Fibroblast of lung (primary cell): ENCODE measurements around the gene KLRK1. TPM values are rescaled to one million over a fixed set of nuclear protein-coding genes. Genes with fewer than 3 reads are reported as not detected.
"Not testable (repeated sequence)": the region's sequence is repeated elsewhere in the genome, so short reads cannot be mapped to it uniquely, and the experiment has no call there.

Experiments
- DNase-seq, 2 donors: peaks; one replicate each; pipeline versions ENCODE4 v3.0.0 to v3.0.0-alpha.2; 2010; ENCODE audit warnings: low read depth in 2 of 2
- H2AFZ ChIP-seq: 2 replicates; pipeline ENCODE4 v1.5.1; 2012; ENCODE audit warnings: low read length, control low read depth, inconsistent platforms
- H3K27ac ChIP-seq: 2 replicates; pipeline ENCODE4 v1.5.1; 2011; ENCODE audit warnings: low read length, control low read depth; ENCODE audit not compliant: insufficient read depth
- H3K27me3 ChIP-seq: 2 replicates; pipeline ENCODE4 v1.5.1; 2011; ENCODE audit warnings: mild to moderate bottlenecking, low read length; ENCODE audit not compliant: control insufficient read depth, insufficient read depth
- H3K36me3 ChIP-seq: 2 replicates; pipeline ENCODE4 v1.5.1; 2011; ENCODE audit warnings: low read length; ENCODE audit not compliant: control insufficient read depth, insufficient read depth
- H3K4me1 ChIP-seq: 2 replicates; pipeline ENCODE4 v1.5.1; 2011; ENCODE audit warnings: low read length; ENCODE audit not compliant: control insufficient read depth, insufficient read depth; ENCODE audit errors: extremely low read depth
- H3K4me2 ChIP-seq: 2 replicates; pipeline ENCODE4 v1.5.1; 2011; ENCODE audit warnings: low read length, control low read depth; ENCODE audit not compliant: insufficient read depth; ENCODE audit errors: extremely low read depth
- H3K4me3 ChIP-seq, 4 experiments: fragments of 200-600 bp in 1 of 4; sonication (generic) in 1 of 4; replicated peaks in 1 of 4; 2 replicates each; pipeline ENCODE4 v1.5.1; 2011 to 2016; ENCODE audit warnings: low read length in 4 of 4, low read depth in 3 of 4, mild to moderate bottlenecking in 3 of 4, control low read depth in 2 of 4, inconsistent platforms in 1 of 4, mixed read lengths in 1 of 4; ENCODE audit not compliant: insufficient read depth in 1 of 4; ENCODE audit errors: control extremely low read depth in 1 of 4
- H3K79me2 ChIP-seq: 2 replicates; pipeline ENCODE4 v1.5.1; 2012; ENCODE audit warnings: mild to moderate bottlenecking, low read length, inconsistent platforms; ENCODE audit not compliant: control insufficient read depth, insufficient read depth
- H3K9ac ChIP-seq: 2 replicates; pipeline ENCODE4 v1.5.1; 2011; ENCODE audit warnings: mild to moderate bottlenecking, low read length, control low read depth; ENCODE audit not compliant: insufficient read depth
- H3K9me3 ChIP-seq: 2 replicates; pipeline ENCODE4 v1.5.1; 2012; ENCODE audit warnings: low read depth, low read length; ENCODE audit not compliant: control insufficient read depth, insufficient read depth
- H4K20me1 ChIP-seq: 2 replicates; pipeline ENCODE4 v1.5.1; 2011; ENCODE audit warnings: low read length; ENCODE audit not compliant: control insufficient read depth, insufficient read depth; ENCODE audit errors: extremely low read depth
- CTCF ChIP-seq, 2 donors: IDR thresholded peaks in 1 of 2; conservative IDR thresholded peaks in 1 of 2; 1 replicate in 1 of 2; 2 replicates in 1 of 2; pipeline ENCODE4 v1.5.1; 2011 to 2012; ENCODE audit warnings: low read length in 2 of 2, control low read depth in 1 of 2, inconsistent platforms in 1 of 2, low read depth in 1 of 2, mild to moderate bottlenecking in 1 of 2
- EZH2 ChIP-seq: IDR thresholded peaks from 2 replicates; pipeline ENCODE4 v1.5.1; 2012; ENCODE audit warnings: low read length, control low read depth, mild to moderate bottlenecking; ENCODE audit errors: missing control alignments
- polyA plus RNA-seq, 2 donors: library from polyadenylated mRNA; depleted of rRNA in 1 of 2; stranded (reverse) in 1 of 2; unstranded in 1 of 2; fragments of >200 nt; gene quantifications; 2 replicates each; pipeline ENCODE4 v1.2.1, GENCODE V29; 2011 to 2012; ENCODE audit warnings: missing spikeins in 1 of 2
- total RNA-seq: library from RNA; depleted of rRNA; stranded (reverse); fragments of >200 nt; gene quantifications from 2 replicates; pipeline ENCODE4 v1.2.1, GENCODE V29; 2014

Gene KLRK1
- total and polyA plus RNA-seq, 2 donors (not counting 1 experiment from before 2014, with no cell fraction given), result not detected

- no peak for DNase-seq
- H3K27me3 ChIP-seq, result no peaks in the 10 kb centered on the region
Measured at GRCh38 chr12:10381928-10382628, 7.8 kb downstream of the KLRK1 start.

DNA sequence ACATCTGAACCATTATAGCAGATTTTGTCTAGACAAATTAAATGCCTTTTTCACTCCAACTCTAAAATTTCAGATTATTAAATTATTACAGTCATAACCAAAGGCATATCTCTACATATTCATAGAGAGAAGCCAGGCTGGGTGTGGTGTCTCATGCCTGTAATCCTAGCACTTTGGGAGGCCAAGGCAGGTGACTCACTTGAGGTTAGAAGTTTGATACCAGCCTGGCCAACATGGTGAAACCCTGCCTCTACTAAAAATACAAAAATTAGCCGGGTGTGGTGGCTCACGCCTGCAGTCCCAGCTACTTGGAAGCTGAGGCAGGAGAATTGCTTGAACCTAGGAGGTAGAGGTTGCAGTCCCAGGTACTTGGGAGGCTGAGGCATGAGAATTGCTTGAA lies 11.1 kb downstream of the KLRK1 start:
- not testable (repeated sequence) for H4K20me1 ChIP-seq, H3K4me2 ChIP-seq, H3K9ac ChIP-seq, DNase-seq, H3K27me3 ChIP-seq, H3K27ac ChIP-seq, H2AFZ ChIP-seq, H3K9me3 ChIP-seq, H3K4me3 ChIP-seq, H3K79me2 ChIP-seq, H3K36me3 ChIP-seq, H3K4me1 ChIP-seq

More at GRCh38 chr12:10381928-10382628, 7.8 kb downstream of the KLRK1 start:
- Histone ChIP-seq H3K9me3 (no peaks in the 10 kb centered on the region), H3K9ac (no peak overlapping the region), H3K79me2 (no peaks in the 10 kb centered on the region), H4K20me1 (no peaks in the 10 kb centered on the region), H3K4me2 (no peak overlapping the region), H3K27ac (no peak overlapping the region), H3K36me3 (no peaks in the 10 kb centered on the region), H2AFZ (no peak overlapping the region), H3K4me1 (no peaks in the 10 kb centered on the region), H3K4me3 (no peak overlapping the region)
- TF ChIP-seq CTCF (conservative IDR thresholded peaks at IDR 0.05 in 1 of 2, IDR thresholded peaks at IDR 0.05 in 1 of 2; ENCODE audit: low read depth in 1 of 2, low read length in 2 of 2) (no peak), EZH2 (no peak)

- Histone ChIP-seq H3K27ac (no peak overlapping the region), H2AFZ (no peak overlapping the region), H3K4me1 (no peaks in the 10 kb centered on the region), H3K4me2 (no peak overlapping the region), H3K9ac (no peak overlapping the region), H4K20me1 (no peaks in the 10 kb centered on the region), H3K27me3 (no peaks in the 10 kb centered on the region), H3K9me3 (no peaks in the 10 kb centered on the region), H3K36me3 (no peaks in the 10 kb centered on the region), H3K79me2 (no peaks in the 10 kb centered on the region), H3K4me3 (no peak overlapping the region)
- TF ChIP-seq CTCF (conservative IDR thresholded peaks at IDR 0.05 in 1 of 2, IDR thresholded peaks at IDR 0.05 in 1 of 2; ENCODE audit: low read depth in 1 of 2, low read length in 2 of 2), result no peak
- TF ChIP-seq EZH2, result no peak
- DNase-seq, result no peak
Measured at GRCh38 chr12:10374624-10375018, 15.2 kb downstream of the KLRK1 start.
